Ovary (tissue), 3 donors: Measurements from ENCODE around the gene RAP1A.

ENCODE experiments used
- EP300 ChIP-seq: sonication (generic); formaldehyde crosslinking; IDR thresholded peaks from one replicate; pipeline ENCODE4 v1.6.1; 2017; ENCODE audit warnings: antibody characterized with exemption
- TF ChIP-seq, protein P1 (sequence below), 3 donors: fragments of 450-650 bp in 2 of 3; fragments of 200-600 bp in 1 of 3; IDR thresholded peaks; one replicate each; pipeline versions ENCODE4 v1.5.1 to v1.8.0; 2016 to 2022; ENCODE audit warnings: antibody characterized with exemption in 3 of 3, mild to moderate bottlenecking in 1 of 3
- donor health status: DM: no; HTN: no; CAD: no.

DNA sequence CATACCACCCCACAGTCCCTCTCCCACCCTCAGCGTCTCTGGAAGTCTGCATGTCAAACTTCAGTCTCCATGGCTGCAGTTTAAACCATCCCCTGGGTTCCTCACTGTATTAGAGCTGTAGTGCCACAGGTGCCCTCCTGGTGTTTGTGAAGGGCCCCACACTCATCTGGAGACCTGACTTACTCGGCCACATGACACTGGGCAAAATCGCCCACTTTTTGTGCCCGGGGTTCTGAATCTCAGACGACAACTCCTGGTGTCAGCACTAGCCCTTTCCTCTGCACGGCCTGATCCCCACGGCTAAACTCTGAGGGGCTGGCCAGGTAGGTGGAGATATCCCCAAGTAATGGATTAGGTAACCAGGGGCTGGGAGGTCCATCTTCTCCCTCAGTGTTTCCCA, 113.1 kb downstream of the RAP1A start:
- TF ChIP-seq, protein P1, sequence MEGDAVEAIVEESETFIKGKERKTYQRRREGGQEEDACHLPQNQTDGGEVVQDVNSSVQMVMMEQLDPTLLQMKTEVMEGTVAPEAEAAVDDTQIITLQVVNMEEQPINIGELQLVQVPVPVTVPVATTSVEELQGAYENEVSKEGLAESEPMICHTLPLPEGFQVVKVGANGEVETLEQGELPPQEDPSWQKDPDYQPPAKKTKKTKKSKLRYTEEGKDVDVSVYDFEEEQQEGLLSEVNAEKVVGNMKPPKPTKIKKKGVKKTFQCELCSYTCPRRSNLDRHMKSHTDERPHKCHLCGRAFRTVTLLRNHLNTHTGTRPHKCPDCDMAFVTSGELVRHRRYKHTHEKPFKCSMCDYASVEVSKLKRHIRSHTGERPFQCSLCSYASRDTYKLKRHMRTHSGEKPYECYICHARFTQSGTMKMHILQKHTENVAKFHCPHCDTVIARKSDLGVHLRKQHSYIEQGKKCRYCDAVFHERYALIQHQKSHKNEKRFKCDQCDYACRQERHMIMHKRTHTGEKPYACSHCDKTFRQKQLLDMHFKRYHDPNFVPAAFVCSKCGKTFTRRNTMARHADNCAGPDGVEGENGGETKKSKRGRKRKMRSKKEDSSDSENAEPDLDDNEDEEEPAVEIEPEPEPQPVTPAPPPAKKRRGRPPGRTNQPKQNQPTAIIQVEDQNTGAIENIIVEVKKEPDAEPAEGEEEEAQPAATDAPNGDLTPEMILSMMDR (IDR thresholded peaks at IDR 0.05), result no peak
- no peak for TF ChIP-seq EP300
